GM23338 (cell line): ENCODE results near the gene PRG2. TPM values are rescaled to one million over a fixed set of nuclear protein-coding genes. Genes with fewer than 3 reads are reported as not detected.
"Not testable (repeated sequence)": the region's sequence is repeated elsewhere in the genome, so short reads cannot be mapped to it uniquely, and the experiment has no call there.

Source experiments
- ATAC-seq: fragments of 200-7000 bp; cut with Tn5 transposase; 3 replicates; pipeline ENCODE4 v1.9.1; 2020
- DNase-seq: peaks from one replicate; pipeline ENCODE4 v3.0.0-alpha.2; 2015; ENCODE audit warnings: low spot score
- H2AFZ ChIP-seq: fragments of 200-600 bp; sonication (generic); 2 replicates; pipeline ENCODE4 v1.8.0; 2016; ENCODE audit warnings: antibody characterized with exemption, mild to moderate bottlenecking, moderate library complexity
- H3F3A ChIP-seq: fragments of 200-600 bp; sonication (generic); replicated peaks from 2 replicates; pipeline ENCODE4 v1.8.0; 2017; ENCODE audit warnings: antibody characterized with exemption, mixed run types, low read depth
- H3K27ac ChIP-seq: fragments of 200-600 bp; sonication (generic); 2 replicates; pipeline ENCODE4 v1.6.1; 2016; ENCODE audit warnings: low read depth
- H3K27me3 ChIP-seq: fragments of 200-600 bp; sonication (generic); 2 replicates; pipeline ENCODE4 v1.8.0; 2016; ENCODE audit warnings: mild to moderate bottlenecking, mixed run types, moderate library complexity; ENCODE audit not compliant: insufficient read depth
- H3K36me3 ChIP-seq: fragments of 200-600 bp; sonication (generic); 2 replicates; pipeline ENCODE4 v1.8.0; 2016; ENCODE audit warnings: mild to moderate bottlenecking; ENCODE audit not compliant: insufficient read depth
- H3K4me1 ChIP-seq: fragments of 200-600 bp; sonication (generic); 2 replicates; pipeline ENCODE4 v1.8.0; 2016; ENCODE audit warnings: mild to moderate bottlenecking, moderate library complexity; ENCODE audit not compliant: insufficient read depth
- H3K4me2 ChIP-seq: fragments of 200-600 bp; sonication (generic); 2 replicates; pipeline ENCODE4 v1.7.1; 2017; ENCODE audit warnings: mixed run types
- H3K4me3 ChIP-seq: fragments of 200-600 bp; sonication (generic); 2 replicates; pipeline ENCODE4 v1.6.1; 2016; ENCODE audit warnings: mixed run types
- H3K79me2 ChIP-seq: fragments of 200-600 bp; sonication (generic); replicated peaks from 2 replicates; pipeline ENCODE4 v1.8.0; 2017; ENCODE audit warnings: mild to moderate bottlenecking; ENCODE audit not compliant: insufficient read depth
- H3K9me2 ChIP-seq: fragments of 200-600 bp; sonication (generic); 2 replicates; pipeline ENCODE4 v1.8.0; 2017; ENCODE audit not compliant: insufficient read depth
- H4K20me1 ChIP-seq: fragments of 200-600 bp; sonication (generic); replicated peaks from 2 replicates; pipeline ENCODE4 v1.8.0; 2017; ENCODE audit warnings: mild to moderate bottlenecking; ENCODE audit not compliant: insufficient read depth
- H3K27ac Mint-ChIP-seq: 2 replicates; pipeline ENCODE4 v1.8.0; 2020; ENCODE audit warnings: inconsistent platforms, mild to moderate bottlenecking, moderate library complexity, mixed read lengths
- H3K27me3 Mint-ChIP-seq: 3 replicates; pipeline ENCODE4 v1.8.0; 2022; ENCODE audit warnings: low read depth, mild to moderate bottlenecking, moderate library complexity, mixed read lengths, inconsistent platforms; ENCODE audit not compliant: insufficient read depth, poor library complexity
- H3K36me3 Mint-ChIP-seq: 3 replicates; pipeline ENCODE4 v1.8.0; 2021; ENCODE audit warnings: low read depth, mild to moderate bottlenecking, inconsistent platforms, moderate library complexity, mixed read lengths
- H3K4me1 Mint-ChIP-seq: 3 replicates; pipeline ENCODE4 v1.8.0; 2020; ENCODE audit warnings: mild to moderate bottlenecking, inconsistent platforms, mixed read lengths
- H3K4me3 Mint-ChIP-seq: 3 replicates; pipeline ENCODE4 v1.8.0; 2021; ENCODE audit warnings: moderate library complexity, mild to moderate bottlenecking, inconsistent platforms, mixed read lengths
- H3K9me3 Mint-ChIP-seq: 3 replicates; pipeline ENCODE4 v1.8.0; 2020; ENCODE audit warnings: moderate library complexity, mild to moderate bottlenecking, inconsistent platforms, mixed read lengths
- EZH2phosphoT487 ChIP-seq: fragments of 200-600 bp; sonication (generic); IDR thresholded peaks from one replicate; pipeline ENCODE4 v1.8.1; 2018; ENCODE audit warnings: antibody characterized with exemption; ENCODE audit not compliant: unreplicated experiment
- REST ChIP-seq: IDR thresholded peaks from one replicate; pipeline ENCODE4 v1.6.1; 2018; ENCODE audit warnings: antibody characterized with exemption; ENCODE audit not compliant: unreplicated experiment
- polyA plus RNA-seq: library from polyadenylated mRNA; unstranded; fragments of >200 nt; fragmentation: Nextera tagmentation; extraction: Ambion mirVana; gene quantifications from 2 replicates; pipeline ENCODE4 v1.2.1, GENCODE V29; 2016
- total RNA-seq: library from RNA; depleted of rRNA; stranded (reverse); fragments of >200 nt; shearing (Covaris generic); gene quantifications from 2 replicates; pipeline ENCODE4 v1.2.3, GENCODE V29; 2014
- TF ChIP-seq, protein P1 (sequence below): IDR thresholded peaks from 2 replicates; pipeline ENCODE4 v1.6.1; 2016; ENCODE audit warnings: antibody characterized with exemption

PRG2 gene
- total and polyA plus RNA-seq, 2 experiments from 2014 or later: not detected

GRCh38 chr11:57403802-57404147 is 13.3 kb upstream of the PRG2 start (continued):
- no peak for TF ChIP-seq REST

DNA sequence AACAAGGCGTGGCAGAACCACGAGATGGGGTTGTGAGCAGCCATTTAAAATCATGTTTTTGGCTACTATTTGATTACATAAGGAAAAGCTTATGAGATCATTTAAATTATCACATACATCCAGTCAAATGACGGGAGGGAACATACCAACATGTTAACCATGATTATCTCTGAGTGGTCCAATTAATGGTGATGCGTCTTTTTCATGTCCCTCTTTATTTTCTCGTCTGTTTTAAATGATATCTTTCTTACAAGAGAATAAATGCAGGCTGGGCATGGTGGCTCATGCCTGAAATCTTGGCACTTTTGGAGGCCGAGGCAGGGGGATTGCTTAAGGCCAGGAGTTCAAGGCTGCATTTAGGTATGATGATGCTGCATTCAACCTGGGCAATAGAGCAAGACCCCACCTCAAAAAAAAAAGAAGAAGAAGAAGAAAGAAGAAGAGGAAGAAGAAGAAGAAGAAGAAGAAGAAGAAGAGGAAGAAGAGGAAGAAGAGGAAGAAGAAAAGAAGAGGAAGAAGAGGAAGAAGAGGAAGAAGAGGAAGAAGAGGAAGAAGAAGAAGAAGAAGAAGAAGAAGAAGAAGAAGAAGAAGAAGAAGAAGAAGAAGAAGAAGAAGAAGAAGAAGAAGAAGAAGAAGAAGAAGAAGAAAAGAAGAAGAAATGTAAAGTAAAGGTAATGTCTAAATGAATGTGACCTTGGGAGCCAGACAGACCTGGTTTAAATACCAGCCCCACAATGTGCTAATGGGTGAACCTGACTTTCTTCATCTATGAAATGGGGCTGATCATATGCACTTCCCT is 12.8 kb upstream of the PRG2 start:
- not testable (repeated sequence) for H3K27me3 Mint-ChIP-seq, H3K4me1 ChIP-seq, DNase-seq

GRCh38 chr11:57402188-57403002 is 11.9 kb upstream of the PRG2 start:
- ATAC-seq (no peak), DNase-seq (no peak)
- H3K4me1 ChIP-seq: no peaks in the 10 kb centered on the region
- H3K4me2 ChIP-seq: no peak overlapping the region
- Mint-ChIP-seq H3K9me3 (no peaks in the 10 kb centered on the region), H3K36me3 (peaks cover 10% of the 10 kb centered on the region; the same call in 1 of the 3 replicates), H3K4me3 (no peak overlapping the region), H3K4me1 (no peaks in the 10 kb centered on the region), H3K27ac (no peak overlapping the region), H3K27me3 (peaks cover 8% of the 10 kb centered on the region)
- TF ChIP-seq EZH2phosphoT487: no peak
- TF ChIP-seq, protein P1, sequence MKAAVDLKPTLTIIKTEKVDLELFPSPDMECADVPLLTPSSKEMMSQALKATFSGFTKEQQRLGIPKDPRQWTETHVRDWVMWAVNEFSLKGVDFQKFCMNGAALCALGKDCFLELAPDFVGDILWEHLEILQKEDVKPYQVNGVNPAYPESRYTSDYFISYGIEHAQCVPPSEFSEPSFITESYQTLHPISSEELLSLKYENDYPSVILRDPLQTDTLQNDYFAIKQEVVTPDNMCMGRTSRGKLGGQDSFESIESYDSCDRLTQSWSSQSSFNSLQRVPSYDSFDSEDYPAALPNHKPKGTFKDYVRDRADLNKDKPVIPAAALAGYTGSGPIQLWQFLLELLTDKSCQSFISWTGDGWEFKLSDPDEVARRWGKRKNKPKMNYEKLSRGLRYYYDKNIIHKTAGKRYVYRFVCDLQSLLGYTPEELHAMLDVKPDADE: no peak
- H3K36me3 ChIP-seq: no peaks in the 10 kb centered on the region
- no peak overlapping the region for H3K27ac ChIP-seq
- no peaks in the 10 kb centered on the region for H3K27me3 ChIP-seq
- no peaks in the 10 kb centered on the region for H4K20me1 ChIP-seq
- no peak overlapping the region for H2AFZ ChIP-seq
- no peaks in the 10 kb centered on the region for H3K79me2 ChIP-seq
- H3F3A ChIP-seq: no peaks in the 10 kb centered on the region
- no peak overlapping the region for H3K4me3 ChIP-seq
- no peaks in the 10 kb centered on the region for H3K9me2 ChIP-seq

More for the DNA sequence above, 12.8 kb upstream of the PRG2 start:
- H3K36me3 ChIP-seq, H3K27ac Mint-ChIP-seq, H3K4me3 Mint-ChIP-seq, H3K4me1 Mint-ChIP-seq, ATAC-seq, H3K27me3 ChIP-seq, H4K20me1 ChIP-seq, H3F3A ChIP-seq, H3K9me3 Mint-ChIP-seq, H3K9me2 ChIP-seq, H2AFZ ChIP-seq, H3K4me2 ChIP-seq, H3K27ac ChIP-seq, H3K4me3 ChIP-seq, H3K79me2 ChIP-seq: not testable (repeated sequence)
- H3K36me3 Mint-ChIP-seq: peaks cover 18% of the 10 kb centered on the region; the same call in 2 of the 3 replicates
